IPS-NIHi7 (cell line): ENCODE measurements around the gene ANKRD44.

Experiments
- DNase-seq: peaks from one replicate; pipeline ENCODE4 v3.0.0; 2012; ENCODE audit warnings: mixed read lengths; ENCODE audit errors: extremely low spot score

The ANKRD44 gene

DNA sequence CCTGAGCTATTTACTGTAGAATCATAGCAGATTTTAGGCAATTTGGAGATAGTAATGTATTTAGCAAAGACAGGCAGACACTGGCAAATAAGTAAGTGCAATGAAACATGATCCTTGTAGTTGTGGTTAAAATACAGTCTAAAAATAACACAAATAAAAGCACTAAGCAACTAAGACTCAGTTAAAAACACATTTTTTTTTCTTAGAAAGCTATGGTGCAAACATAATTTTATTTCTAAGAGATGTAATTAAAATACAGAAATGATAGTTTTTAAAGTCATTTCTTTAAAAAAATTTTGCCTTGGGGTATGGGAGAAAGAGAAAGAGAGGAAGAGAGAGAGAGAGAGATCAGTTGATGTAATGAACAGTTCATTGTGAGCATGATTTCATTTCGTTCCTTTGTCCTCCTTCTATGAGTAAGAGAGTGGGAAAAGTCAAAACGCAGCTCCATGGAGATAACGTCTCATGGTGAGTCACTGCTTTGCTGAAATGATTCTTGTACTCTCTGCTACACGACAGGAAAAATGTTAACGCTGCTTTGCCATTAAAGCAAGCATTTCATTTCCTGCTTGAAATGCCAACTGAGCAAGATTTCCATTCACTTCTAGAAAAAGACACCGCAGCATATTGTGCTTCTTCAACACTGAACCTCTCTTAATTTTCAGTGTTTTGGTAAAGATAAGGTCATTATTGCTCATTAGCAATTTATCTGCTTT lies 322.8 kb downstream of the ANKRD44 start:
- DNase-seq = no peak

DNA sequence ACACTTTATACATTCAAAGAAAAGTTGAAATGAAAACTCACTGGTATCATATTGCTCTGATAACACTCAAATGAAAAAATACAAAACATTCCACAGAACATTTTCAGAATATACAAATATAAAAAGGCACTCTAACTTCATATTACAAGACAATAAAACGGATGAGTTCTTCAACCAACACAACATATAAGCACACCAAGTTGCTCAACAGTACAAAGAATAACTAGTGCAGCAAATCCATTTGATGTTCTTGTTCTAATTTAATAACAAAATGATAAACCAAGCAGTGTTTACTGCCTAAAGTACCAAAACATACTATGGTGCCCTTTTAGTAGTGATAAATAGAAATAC lies 323.3 kb downstream of the ANKRD44 start:
- DNase-seq = no peak

DNA sequence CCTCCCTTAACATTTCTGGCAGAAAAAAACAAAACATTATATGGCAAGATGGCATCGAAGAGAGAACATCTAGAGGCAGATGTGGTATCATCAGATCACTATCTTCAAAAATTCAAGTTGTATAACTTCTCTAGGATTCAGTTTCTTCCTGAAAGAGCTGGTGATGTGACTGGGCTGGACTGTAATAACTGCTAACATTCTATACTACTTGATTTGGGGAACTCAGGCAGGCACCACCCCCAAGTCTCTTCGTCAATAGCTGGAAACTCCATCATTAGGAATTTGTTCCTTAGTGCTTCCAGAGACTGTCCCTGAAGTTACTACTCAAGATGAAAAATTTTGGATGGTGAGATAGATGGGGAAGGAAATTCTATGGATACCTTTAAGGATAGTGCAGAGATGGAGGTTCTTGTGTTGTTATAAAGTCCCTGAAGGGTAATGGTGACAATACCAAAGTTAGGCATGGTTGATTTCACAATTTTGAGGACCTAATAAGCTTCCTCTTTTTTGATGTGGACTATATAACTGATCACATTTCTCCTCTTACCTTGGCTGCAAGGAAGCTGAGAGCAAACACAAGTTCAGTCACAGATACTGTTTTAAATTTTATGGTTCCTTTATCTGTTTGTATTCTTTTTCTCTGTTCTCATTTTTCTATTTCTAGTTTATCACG lies 324.9 kb downstream of the ANKRD44 start:
- DNase-seq = no peak

DNA sequence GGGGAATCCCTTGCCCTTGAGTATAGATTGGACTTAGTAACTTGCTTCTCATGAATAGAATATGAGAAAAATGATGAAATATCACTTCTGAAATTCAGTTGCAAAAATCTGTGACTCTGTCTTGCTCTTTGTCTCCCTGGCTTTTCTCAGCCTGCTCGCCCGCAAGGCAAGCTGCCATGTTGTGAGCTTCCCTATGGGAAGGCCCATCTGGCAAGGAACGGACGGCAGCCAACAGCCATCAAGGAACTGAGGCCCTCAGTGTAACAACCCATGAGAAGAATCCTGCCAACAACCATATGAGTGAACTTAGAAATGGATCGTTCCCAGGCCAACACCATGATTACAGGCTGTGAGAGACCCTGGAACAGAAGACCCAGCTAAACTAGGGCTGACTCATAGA lies 325.7 kb downstream of the ANKRD44 start:
- DNase-seq = no peak

DNA sequence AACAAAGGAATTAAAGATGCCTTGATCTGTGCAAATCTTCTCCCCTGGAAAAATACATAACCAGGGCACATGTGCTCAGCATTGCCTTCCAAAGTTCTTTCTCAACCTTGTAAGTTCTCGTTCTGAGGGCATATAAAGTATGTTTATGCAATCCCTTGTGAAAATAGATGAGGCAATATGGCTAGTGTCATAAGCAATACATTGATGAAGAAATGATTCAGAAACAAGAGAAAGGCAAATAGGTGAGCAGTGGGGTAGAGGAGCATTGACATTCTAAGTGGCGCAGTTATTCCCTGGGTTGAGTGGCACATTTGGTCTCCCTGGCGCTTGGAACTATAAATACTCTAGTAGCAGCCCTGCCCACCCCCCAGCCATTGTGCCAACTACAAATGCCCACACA lies 326.6 kb downstream of the ANKRD44 start:
- DNase-seq = no peak

DNA sequence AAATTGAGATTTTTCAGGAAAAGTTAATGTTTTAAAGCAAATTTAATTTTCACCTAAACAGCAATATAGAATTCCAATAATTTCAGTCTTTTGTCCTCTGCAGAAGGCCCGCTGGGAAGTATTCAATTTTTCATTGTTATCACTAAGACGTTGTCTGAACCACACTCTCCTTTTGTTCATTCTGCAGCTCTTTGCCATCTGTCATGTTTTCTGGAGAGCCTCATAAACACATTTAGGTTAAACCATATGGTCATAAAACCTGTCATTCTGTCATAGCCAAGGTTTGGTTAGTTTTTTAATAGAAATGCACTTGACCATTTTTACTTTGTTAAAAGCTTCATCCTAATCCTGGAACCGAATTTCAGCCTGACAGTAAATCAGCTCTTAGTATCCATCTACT lies 330.1 kb downstream of the ANKRD44 start:
- no peak for DNase-seq

DNA sequence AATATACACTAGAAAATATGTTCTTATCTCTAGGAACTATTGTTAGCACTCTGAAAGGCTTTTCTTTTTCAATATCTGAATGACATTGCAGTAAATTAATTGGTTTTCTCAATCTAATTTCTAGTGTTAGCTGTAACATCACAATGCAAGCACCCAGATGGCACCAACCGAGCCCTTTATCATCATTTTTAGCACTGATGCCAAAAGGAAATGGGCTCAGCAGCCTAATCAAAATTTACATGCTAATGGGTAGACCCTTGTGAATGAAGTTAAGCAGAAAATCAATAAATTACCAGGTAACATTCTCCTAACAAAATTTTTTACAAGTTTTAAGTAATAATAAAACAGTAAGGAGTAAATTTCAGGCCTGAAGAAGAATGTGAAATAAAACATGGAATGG lies 330.6 kb downstream of the ANKRD44 start:
- DNase-seq = no peak

DNA sequence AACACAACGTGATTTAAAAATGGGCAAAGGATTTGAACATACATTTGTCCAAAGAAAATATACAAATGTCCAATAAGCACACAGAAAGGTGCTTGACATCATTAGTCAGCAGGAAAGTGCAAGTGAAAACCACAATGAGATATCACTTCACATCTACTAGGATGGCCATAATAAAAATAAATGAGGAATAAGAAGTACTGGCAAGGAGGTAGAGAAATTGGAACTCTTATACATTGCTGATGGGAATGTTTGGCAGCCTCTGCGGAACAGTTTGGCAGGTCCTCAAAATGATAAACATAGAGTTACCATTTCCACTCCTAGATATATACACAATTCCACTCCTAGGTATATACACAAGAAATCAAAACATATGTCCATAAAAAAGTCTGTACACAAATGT lies 333.1 kb downstream of the ANKRD44 start:
- no peak for DNase-seq

DNA sequence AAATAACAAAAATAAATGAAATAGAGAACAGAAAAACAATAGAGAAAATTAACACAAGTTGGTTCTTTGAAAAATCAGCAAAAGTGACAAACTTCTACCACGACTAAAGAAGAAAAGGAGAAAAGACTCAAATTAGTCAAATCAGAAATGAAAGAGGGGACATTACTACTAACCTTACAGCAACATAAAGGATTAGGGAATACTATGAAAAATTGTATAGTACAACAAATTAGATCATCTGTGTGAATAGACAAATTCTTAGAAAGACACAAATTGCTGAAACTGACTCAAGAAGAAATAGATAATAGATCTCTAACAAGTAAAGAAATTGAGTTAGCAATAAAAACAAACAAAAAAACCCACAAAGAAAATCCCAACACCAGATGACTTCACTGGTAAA lies 335.6 kb downstream of the ANKRD44 start:
- no peak for DNase-seq

DNA sequence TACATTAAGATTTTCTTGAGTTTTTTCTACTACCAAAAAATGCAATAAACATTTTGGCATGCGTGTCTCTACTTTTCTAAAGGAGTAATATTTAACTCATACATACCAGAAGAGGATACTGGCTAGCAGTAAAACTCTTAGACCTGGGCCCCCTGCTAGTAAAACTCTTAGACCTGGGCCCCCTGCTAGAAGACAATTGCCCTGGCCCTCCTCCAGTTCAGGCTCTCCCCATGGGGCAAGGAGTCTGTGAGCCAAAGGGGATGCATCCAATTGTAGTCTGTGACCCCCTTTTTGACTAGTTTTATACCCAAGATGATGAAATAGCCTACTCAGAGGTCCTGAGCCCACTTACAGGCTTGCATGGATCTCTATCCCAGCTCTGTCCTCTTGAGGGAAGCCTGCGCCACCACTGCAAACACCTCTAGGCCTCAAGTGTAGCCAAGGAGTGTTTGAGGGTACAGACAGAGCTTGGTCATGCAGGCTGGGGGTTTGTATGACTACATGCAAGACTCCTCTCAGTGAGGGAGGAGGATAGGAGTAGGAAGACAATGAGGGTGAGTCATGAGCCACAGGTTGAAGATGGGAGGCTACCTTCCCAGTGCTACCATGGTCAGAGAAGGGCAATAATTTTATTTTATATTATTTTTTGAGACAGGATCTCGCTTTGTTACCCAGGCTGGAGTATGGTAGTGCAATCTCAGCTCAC lies 338.9 kb downstream of the ANKRD44 start:
- DNase-seq = peak; percentile 20

DNA sequence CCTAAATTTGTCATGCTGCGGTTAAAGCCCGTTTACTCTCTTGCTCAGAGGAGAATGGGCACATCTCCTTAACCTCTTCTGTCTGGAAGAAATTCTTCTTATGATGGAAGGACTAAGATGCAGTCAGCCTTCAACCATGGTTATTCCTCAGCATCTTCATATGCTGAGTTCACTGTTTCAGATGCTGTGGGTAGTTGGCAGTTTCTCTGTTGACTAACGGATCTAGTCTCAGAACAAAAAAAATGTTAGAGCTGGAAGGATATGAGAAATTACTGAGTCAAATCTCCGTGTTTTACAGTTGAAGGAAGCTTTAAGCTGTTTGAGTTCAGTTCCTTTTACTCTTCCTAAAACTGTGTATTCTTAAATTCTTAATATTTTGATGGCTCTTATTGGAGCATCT lies 340.5 kb downstream of the ANKRD44 start:
- no peak for DNase-seq

DNA sequence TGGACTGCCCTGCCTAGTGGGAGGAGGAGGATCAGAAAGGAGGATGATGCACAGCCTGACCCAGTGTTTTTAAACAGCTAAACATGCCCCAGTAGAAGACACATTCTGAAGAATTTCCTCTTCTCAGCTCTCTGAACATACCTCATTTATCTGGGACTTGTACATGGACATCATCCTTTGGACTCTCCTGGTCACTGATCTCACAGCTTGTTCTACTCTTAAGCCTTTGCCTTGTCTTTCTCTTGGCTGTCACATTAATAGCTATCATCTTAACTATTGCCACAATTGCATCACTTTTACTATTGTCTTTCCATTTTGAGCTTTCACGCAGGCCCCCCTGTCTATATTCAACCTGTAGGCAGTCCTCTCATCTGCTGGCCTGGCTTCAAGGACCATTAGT lies 342.1 kb downstream of the ANKRD44 start:
- no peak for DNase-seq

DNA sequence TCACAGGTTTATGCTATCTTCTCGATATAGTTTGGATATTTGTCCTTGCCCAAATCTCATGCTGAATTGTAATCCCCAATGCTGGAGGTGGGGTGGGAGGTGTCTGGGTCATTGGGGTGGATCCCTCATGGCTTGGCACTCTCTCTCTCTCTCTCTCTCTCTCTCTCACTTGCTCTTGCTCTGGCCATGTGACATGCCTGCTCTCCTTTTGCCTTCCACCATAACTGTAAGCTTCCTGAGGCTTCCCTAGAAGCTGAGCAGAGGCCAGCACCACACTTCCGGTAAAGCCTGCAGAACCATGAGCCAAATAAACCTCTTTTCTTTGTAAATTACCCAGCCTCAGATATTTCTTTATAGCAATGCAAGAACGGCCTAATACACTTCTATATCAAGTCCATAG lies 342.8 kb downstream of the ANKRD44 start:
- DNase-seq = no peak

DNA sequence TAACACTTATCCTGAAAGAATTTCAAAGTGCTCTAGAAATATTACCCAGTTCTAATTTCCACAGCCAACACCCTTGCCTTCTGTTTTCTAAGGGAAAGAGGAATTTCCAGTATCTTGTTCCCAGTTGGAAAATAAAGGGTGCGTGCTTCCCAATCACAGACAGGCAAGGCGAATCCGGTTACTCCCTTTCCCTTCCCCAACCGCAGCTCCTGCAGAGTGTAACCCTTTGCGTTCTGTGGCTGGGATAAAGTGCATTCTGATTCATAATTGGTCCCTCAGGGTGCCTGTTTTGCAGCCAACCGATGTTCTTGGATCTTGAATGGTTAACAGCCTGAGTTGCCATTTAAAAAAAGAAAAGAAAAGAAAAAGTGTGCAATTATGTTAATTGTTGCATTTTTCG lies 343.5 kb downstream of the ANKRD44 start:
- DNase-seq = peak; percentile 19

DNA sequence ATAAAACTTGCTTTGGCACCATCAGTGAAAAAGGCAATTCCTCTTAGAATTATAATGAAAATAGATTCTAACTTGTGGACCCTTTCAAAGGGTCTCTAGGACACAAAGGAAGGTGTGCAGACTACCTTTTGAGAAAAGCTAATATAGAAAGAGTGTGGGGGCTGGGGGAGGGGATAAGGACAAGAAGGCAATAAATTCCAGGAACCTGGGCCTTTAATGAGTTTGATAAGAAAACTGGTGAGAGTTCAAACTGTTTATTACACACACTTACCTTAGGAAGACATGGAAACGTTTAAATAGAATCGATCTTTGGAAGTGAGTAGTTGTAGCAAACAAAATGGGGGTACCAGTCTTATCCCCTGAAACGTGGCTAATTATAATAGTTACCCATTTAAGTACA lies 344.5 kb downstream of the ANKRD44 start:
- DNase-seq = no peak

DNA sequence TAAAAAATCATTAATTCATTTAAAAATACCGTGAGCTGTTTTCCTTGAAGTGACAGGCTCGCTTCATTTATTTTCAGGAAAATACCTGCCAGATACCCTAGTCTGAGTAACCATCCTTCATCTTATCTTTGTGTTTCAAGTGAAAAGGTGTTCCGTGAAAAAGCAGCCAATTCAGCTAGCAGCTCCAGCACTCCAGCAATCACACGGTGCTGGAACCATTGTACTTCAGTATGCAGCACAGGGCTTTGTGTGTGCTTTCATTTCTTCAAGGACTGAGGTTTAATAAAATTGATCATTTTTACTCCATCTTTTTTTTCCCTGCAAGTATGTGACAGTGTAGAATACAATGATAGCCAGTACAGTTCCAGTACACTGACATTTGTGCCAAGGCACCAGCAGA lies 344.9 kb downstream of the ANKRD44 start:
- no peak for DNase-seq

DNA sequence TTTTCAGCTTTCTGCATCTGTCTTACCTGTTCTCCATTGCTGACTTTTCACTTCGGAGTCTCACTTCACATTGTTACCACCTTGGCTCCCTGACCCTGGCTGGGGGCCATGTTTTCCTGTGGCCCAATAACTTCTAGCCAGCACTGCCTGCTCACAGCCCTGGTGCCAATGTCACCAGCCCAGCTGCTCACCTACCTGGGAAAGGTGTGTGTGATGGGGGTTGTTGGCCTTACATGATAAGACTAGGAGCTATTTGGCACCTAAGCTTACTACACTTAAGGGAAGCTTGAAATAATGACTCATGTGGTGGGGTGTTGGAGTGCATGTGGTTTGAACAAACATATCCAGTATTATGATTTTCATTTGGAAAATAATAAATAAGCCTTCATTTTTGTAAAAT lies 346.6 kb downstream of the ANKRD44 start:
- no peak for DNase-seq

DNA sequence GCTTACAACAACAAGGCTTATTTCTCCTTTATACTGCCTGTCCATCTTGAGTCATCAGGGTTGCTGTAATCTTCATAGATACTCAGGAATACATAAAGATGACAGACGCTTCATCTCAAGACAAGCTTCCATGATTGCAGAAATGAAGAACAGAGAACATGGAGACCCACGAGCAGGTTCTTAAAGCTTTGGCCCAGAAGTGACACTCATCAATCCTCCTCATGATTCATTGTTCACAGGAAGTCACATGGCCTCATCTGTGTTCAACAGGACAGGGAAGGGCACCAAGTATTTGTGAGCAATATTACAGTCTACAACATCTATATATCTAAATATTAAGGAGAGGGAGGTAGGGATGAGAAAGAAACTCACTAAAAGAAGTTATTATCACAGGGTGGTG lies 347.5 kb downstream of the ANKRD44 start:
- no peak for DNase-seq

DNA sequence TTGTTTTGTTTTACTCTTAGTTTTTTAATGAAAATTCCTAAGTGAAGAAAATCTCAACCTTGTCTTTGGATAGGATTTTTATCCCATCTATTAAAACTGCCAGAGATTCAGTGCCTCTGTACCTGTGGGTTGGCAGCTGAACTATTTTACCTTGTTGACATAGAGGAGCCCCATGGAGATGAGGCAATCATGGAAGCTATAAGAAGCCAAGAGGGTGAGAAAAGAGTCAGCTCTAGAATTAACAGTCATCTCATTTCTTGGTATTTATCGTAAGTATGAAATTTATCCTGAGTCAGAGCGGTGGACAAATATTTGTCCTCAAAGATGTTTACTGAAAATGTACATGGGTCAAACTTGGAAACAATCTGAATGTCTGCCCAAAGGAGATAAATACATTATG lies 348.3 kb downstream of the ANKRD44 start:
- no peak for DNase-seq

DNA sequence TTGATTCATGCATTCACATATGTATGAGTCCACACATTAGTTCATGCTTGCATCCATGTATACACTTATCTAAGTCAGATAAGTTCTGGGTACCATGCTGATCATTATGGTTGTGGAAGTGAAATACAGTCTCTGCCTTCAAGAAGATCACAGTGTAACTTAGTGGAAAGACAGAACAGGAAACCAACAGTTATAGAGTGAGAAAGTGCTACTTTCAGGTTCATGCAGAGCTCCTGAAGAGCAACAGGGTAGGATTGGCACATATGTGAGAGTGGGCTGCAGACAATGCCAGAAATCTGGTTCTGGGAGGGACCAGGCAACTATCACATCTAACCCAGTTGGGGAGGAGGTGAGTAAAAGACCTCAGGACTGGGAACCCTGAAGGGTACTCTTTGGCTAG lies 348.7 kb downstream of the ANKRD44 start:
- DNase-seq = no peak

DNA sequence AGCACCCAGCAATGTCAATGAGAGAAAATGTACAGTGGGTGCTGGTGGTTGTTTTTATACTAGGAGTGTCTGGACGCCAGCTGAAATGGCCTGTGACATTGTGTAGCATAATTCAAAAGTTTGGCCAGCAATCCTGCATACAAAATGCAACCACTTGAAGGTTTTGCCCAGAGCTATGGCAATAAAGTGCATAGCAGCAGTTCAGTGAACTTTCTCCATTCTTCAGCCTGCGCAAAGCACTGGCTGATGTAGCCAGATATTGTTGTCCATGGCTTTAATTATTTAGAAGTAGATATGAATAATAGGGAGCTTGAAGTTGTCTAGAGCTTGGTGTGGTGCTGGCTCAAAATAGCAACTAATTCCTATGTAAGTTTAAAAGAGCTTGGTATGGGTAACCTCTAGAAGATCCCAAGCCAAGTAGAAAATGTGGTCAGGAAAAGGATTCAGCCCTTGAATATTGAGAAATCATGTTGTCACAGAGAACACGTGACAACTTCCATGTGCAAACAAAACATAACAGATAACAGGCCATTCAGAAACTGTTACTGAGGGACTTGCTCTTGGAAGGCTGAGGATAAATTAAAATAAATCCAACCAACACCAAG lies 350.7 kb downstream of the ANKRD44 start:
- DNase-seq = no peak

DNA sequence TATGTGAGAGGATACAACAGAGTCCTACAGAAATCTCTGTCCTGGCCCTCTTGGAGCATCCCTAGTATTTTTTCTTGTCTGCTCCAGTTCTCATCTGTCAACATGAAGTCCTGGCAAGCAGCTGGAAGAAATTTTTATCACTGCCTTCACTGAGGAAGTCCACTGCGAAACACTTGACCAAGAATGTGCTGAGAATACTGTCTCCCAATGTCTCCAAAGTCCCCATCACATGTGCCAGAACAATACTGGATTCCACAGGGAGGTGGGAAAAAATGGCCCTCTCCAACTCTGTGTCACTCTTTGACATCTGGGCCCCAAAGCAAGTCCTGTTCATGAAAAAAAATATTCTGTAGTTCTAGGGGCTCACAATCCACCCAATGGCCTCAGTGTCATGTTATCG lies 351.3 kb downstream of the ANKRD44 start:
- no peak for DNase-seq
